ENCODE results near the gene KCTD2.
"Not testable (repeated sequence)": the region's sequence is repeated elsewhere in the genome, so short reads cannot be mapped to it uniquely, and the experiment has no call there.

Gene KCTD2

DNA sequence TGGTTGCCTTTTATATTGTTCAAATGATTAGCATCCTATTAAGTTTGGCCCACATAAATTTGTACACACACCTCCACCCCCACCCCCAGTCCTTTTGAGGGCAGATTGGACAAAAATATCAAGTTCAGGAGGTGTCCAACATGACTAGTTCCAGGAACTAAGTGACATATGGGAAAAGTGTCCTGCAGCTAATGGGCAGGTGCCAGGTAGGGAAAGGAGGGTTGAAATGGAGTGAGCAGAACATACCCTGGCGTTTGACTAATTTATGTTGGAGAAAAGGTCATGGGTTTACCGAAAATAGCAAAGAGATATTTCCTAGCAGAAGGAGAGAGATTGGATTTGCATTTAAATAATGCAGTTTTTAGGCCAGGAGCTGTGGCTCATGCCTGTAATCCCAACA is 4.9 kb downstream of the KCTD2 start:
- DNase-seq (ENCODE audit: low read depth): no peak

DNA sequence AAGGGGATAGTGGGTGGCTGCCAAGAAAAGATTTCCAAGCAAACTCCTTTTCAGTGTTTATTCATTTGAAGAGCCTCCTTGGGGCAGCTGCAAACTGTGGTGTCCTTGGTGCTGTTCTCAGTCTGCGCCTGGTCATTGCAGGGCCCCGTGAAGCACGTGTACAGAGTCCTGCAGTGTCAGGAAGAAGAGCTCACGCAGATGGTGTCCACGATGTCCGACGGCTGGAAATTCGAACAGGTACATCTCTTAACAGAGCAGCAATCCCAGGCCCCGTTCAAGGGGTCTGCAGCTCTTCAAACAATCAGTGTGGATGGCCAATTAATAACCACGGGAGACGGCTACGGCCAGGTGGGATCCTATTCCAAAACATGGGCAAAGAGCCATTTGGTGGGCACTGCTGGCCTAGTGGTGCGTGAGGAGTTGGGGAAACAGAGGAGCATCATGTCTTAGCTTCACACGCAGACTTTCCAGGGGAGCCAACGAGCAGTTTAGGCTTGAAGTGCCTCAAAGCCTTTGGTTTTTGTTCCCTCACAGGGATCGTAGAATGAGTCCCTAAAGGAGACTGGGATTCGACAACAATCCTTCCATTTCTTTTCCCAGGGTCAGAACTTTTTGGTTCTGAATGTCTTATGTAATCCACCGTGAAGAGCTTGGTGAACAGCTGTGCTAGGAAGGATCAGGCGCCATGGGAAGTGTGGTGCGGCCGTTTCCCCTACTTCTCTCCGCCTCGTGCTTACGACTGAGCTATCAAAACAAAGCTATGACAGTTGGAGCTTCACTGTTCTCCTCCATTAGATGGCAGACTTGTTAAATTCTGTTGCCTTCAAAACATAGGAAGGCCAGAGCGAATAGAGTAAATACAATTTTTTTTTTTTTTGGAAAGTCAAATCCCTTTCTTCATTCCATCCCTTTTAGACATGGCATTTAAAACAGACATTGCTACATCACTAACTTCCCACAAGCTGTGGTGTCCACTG is 12.6 kb downstream of the KCTD2 start:
- DNase-seq (ENCODE audit: low read depth): no peak

DNA sequence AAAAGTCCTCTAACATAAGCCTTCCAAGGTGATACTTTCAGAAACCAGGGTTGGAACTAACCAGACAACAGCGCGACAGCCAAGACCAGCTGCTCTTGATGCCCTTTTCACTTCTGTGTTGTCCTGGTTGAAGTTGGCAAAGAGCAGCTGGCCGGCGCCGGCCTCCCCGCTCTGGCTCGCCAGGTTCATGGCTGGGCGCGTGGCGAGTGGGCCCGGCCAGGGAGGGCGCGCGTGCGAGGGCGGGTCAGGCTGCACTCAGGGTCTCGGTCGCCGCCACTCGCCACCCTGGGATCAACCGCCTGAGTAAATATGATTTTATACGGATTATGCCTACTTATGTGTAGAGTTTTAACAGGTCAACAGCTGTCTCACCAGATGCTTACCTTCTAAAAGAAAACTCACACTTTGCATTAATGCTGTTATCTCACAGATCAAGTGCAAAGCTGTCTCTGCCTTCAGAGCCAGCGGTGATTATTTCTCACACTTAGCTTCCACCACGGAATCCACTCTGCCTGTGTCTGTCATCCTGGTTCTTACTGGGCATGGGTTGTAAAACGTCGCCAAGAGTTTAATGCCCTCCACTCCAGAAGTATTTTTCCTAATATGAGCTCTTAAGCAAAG is 13.5 kb downstream of the KCTD2 start:
- no peak for DNase-seq (ENCODE audit: low read depth)

DNA sequence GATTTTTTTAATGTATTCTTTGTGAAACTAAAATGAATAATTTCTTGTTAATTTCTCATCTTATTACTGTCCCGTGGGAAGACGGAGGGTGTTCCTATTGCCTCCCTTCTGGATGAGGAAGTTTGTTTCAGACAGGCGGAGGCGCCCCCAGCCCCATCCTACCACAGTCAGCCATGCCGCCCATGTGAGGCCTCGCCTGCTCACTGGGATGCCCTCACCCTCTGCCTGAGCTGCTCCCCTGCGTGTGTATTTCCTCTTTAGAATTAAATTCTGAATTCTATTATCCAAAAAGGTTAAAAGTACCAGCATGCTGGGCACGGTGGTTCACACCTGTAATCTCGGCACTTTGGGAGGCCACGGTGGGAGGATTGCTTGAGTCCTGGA is 14.0 kb downstream of the KCTD2 start:
- DNase-seq (ENCODE audit: low read depth): no peak

DNA sequence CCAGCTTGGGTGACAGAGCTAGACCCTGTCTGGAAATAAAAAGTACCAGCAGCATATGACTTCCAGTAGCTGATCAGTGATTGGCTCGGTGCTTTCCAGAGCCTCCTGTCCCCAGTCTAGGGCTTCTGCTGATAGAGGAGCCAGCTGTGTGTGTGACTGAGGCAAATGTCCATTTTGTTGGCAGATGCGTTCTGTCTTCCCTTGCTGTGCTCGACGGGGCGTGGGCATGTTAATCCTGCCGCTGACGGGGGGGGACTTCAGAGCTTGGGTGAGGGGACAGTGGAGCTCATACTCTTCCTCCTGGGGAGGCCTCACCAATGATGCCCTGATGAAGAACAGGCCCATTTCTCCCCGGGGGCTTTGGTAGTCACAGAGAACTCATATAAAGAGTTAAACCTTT is 14.6 kb downstream of the KCTD2 start:
- DNase-seq (ENCODE audit: low read depth): no peak

DNA sequence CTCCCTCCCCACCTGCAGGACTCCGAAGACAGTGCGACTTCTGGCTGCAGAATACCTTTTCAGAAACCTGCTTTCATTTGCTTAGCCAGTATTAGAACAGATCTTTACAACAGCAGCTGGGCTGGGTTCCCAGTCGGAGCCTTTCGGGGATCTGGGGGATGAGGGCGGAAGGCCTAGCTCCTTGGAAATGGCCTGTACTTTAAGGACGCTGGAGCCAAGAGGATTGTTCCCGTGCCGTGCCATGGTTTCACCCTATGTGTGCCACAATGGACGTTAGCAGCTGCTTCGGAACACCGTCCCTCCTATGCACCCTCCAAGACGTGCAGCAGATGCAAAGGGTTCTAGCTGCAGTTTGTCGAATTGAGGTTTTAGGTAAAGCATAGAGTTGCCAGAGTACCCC is 16.2 kb downstream of the KCTD2 start:
- DNase-seq (ENCODE audit: low read depth): no peak

DNA sequence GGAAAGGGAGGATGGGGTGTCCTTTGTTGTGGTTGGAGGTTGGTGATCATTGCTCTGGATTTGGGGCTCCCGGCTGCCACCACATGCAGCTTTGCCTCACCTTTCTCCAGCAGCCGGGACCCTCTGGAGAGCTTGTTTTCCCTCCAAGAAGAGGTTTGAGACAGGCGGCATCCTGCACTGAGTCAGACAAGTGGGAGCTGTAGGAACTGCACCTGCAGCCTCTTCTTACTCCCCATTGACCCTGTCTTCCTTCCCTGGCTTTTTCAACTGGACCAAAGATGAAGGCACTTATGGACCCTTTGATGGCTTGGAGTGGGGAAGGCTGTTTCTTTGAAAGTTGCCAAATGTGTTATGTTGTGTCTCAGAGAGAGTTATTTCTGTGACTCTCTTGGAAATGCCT is 16.6 kb downstream of the KCTD2 start:
- no peak for DNase-seq (ENCODE audit: low read depth)

DNA sequence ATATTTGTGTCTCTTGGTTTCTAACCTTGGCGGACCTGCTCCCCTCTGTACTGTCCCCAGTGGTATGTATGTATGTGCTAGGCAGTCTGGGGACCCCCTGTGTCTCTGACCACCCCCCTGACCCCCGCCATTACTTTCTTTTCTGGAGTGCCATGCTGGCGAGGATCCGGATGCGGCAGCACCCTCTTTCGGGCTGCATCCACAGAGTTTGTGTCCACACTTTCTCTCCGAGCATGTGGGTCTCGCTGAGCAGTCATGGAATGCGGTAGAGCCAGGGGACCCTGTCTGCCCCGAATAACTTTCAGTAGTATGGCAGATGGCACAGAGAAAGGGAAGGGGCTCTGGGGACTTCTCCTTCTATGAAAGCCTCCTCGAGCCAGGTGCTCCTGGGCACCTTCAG is 17.0 kb downstream of the KCTD2 start:
- no peak for DNase-seq (ENCODE audit: low read depth)

DNA sequence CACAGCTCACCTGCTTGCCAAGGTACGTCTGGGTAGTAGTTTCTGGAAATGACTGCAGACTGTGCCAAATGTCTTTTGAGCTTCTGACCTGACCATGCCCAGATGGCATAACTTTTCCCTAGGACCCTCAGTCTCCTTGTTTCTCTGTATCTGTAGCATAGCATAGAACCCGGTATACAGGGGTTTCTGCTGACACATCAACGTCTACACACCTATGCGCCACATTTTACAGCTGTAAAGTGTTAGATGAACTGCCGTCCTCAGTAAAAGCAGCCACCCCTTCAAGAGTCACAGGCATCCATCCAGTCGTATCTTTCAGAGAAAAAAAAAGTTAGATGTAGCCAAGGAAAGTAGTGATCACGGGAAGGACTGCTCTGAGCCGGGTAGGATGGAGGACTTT is 17.4 kb downstream of the KCTD2 start:
- DNase-seq (ENCODE audit: low read depth): no peak

DNA sequence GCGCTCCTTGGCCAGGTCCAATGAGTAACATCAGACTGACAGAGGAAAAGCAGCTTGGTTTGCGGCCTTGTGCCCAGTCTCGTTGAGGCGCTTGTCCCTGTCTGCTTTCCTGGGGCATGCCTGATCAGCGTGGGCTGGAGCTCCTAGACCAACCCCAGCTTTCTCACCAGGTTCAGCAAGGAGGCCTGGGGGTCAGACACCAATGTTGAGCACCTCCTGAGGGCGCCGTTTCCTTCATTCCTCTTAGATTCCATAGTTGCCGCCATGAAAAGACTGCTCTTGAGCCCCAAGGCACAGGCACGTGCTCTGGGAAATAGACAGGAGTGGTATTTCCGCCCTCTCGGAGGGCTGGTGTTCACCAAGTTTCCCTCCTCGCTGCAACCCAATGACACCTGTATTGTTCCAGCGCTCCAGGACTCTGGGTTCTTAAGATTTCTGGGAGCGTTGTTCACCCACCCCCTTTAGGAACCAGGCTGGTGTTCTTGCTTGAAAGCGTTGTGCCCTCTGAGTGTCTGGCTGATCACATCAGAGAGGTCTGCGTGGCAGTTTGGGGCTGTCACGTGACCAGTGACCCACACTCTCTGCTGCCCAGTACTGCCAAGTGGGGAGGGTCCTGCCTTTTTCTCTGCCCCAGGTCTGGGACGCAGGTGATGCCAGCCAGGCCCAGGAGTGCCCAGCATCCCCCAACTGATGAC is 18.0 kb downstream of the KCTD2 start:
- no peak for DNase-seq (ENCODE audit: low read depth)

DNA sequence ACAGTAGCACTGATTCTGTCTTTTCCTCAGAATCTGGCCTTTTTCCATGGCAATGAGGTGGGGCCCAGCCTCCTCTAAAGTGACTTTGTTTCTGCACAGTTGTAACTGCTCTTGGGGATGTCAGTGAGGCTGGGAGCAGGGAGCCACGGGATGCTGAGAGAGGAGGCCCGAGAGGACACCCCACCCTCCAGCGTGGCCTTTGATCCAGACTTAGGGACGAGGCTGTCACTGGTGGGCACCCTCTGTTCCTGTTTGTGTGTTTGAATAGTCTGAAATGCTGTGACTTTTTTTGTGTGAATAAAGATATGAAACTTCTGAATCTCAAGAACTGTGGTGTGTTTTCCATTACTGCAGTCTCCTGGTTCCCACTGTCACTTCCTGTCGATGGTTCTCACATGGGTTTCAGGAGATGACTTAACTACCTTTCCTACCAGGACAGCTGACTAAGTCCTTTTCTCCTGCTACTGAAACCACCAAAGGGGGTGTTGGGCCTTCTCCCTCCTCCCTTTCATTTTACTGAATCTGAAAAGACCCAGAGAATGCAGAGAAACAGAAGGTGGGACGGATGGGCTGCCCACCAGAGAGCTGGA is 18.6 kb downstream of the KCTD2 start:
- no peak for DNase-seq (ENCODE audit: low read depth)

DNA sequence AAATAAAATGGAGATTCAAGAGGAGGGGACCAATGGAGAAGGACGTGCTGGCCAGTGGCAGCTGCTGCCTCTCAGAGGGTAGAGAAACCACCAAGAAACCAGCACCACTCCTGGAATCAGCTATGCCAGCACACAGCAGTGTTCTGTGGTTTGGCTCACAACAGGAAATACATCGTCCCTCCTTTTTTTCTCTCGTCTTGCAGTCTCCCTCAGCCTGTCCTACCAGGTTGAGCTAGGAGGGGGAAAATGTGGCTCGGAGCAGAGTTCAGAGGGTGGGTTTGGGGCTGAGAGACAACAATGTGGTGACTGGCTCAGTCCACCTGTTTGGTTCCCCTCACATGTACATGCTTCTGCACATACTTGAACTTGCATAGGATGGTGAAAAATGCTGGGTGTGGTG is 20.8 kb downstream of the KCTD2 start:
- no peak for DNase-seq (ENCODE audit: low read depth)

DNA sequence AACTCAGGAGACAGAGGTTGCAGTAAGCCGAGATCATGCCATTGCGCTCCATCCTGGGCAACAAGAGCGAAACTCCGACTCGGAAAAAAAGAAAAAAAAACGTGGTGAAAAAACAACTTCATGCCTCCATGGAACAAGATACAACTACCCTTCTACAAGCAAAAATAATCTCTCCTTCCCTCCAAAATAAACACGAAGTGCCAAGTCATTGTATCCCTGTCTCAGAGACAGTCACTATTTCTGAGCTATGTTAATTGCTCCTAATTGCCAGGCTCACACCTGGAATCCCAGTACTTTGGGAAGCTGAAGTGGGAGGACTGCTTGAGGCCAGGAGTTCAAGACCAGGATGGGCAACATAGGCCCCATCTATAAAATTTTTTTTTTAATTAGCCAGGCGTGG is 21.7 kb downstream of the KCTD2 start:
- DNase-seq (ENCODE audit: low read depth): no peak

DNA sequence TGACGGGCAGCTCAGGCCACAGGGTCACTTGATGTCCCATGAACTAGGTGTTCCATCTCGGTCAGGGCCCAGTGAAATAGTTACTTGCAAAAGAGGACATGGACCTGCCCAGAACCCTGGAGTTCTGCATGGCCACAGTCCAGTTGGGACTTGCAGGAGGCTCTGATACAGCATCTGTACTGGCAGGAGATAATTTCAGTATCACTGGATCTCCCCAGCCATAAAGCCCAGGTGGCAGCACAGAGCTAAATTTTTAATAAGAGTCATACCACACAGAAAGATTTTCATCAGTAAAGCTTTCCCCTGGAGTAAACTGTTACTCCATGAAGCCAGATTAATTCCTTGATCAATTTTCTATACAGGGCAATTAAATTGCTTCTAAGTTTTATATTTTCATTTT is 22.8 kb downstream of the KCTD2 start:
- no peak for DNase-seq (ENCODE audit: low read depth)

DNA sequence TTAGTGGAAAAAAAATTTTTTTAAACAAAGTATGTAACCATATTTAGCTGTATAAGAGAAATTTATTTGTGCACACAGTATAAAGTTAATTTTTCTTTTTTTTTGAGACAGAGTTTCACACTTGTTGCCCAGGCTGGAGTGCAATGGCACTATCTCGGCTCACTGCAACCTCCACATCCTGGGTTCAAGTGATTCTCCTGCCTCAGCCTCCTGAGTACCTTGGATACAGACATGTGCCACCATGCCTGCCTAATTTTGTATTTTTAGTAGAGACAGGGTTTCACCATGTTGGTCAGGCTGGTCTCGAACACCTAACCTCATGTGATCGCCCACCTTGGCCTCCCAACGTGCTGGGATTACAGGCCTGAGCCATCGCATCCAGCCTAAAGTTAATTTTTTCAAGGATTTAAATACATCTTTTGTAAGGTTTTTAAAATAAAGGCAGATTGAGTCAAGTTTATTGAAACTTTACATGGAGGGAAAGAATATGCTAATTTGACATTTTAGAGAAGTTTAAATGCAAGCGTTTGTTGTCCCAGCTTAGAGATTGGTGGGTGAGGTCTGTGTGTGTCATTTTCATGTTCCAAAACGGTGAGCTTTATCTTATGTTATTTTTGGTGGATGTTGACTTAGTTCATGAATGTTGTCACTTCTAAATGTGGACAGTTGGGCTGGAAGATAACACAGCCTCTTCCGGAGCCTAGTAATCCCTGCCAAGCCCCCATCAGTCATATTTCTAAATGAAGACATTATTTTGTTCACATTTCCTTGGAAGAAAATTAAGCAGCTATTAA is 24.6 kb downstream of the KCTD2 start:
- DNase-seq (ENCODE audit: low read depth): not testable (repeated sequence)

DNA sequence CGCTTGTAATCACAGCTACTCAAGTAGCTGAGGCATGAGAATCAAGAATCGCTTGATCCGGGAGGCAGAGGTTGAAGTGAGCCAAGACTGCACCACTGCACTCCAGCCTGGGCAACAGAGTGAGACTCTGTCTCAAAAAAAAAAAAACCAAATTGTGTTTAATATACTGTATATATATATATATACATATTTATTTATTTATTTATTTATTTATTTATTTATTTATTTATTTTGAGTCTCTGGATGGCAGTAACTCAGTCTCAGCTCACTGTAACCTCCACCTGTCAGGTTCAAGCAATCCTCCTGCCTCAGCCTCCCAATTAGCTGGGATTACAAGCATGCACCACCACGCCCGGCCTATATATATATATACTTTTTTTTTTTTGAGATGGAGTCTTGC is 25.9 kb downstream of the KCTD2 start:
- not testable (repeated sequence) for DNase-seq (ENCODE audit: low read depth)

DNA sequence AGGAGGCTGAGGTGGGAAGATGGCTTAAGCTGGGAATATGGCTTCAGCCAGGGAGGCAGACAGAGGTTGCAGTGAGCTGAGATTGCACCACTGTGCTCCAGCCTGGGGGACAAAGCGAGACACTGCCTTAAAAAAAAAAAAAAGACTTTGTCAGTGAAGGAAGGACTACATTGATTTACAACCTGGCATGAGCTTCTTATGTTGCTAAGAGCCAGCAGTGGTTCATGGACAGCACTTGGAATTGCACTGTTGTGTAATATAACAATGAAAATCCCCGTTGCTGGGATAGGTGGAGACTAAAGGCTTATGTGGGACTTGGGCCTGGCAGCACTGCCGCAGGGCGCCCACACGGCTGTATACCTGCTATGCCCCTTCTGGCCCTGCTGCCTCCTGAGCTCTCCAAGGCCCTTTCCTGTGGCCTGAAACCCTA is 26.6 kb downstream of the KCTD2 start:
- DNase-seq (ENCODE audit: low read depth): no peak

DNA sequence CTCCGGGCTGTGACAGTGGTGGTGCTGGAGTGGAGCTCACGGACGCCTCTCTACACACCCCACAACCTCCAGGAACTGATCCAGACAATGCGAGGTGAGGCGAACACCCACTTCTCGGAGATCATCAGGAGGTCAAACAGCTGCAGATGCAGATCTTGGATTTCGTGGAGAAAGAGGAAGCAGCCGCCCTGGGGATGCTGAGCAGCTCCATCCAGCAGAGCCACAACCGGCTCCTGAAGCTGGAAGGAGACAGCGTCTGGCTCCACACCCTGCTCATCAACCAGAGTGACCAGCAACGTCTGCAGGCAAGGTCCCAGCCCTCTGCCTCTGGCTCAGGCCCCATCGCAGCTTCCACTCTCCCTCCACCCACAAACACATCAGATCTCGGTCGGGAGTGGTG is 27.5 kb downstream of the KCTD2 start:
- DNase-seq (ENCODE audit: low read depth): no peak

DNA sequence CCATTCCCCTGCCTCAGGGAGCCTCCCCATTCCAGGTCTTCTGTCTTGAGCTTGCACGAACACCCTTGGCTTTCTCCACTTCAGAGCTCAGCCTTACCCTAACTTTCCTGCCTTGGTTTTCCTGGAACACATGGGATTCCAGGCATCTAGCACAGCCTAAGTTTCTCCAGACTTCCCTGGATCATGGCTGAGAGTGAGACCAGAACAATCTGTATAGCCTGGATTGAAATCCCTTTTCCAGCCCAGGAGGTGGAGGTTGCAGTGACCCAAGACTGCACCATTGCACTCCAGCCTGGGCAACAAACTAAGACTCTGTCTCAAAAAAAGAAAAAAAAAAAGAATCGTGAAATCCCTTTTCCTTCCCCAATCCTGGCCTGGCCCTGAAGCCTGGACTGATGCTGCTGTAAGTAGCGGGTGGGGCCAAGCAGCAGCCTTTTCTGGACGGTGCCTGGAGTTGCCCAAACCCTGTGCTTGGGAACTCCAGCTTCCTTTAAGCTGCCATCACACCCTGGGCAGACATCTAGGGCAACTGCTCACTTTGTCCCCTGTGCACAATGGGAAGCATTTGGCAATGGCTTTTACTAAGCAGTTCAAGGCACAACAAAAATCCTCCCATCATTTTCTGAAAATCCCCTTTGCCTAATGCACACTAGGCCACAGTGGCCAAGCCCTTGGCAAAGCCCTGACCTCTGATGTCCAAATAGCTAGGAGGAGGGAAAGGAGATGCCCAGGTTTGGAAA is 28.7 kb downstream of the KCTD2 start:
- DNase-seq (ENCODE audit: low read depth): no peak

DNA sequence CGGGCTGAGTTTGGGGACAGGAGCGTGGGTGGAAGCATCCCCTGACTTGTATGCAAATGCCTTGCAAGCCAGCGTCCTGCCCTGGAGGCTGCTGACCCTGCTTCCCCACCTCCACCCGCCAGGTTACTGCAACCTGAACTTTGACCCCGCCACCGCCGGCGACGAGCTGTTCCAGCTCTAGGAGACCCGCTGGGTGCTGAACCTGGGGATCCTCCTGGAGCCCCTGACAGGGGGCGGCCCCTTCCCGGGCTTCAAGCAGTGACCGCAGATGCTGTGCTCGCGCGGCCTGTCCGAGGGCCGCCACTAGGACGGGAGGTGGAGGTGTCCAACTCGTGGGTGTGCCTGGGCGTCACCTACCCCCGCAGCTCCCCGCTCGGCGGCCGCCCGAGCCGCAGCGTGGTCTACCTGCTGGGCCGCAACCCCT is 30.1 kb downstream of the KCTD2 start:
- DNase-seq (ENCODE audit: low read depth): no peak
